ENCODE measurements around the gene SLC38A9.
"Not testable (repeated sequence)": the region's sequence is repeated elsewhere in the genome, so short reads cannot be mapped to it uniquely, and the experiment has no call there.

SLC38A9 gene

GRCh38 chr5:55608595-55609349, 103.4 kb downstream of the SLC38A9 start:
- no peak for DNase-seq

- DNase-seq = not testable (repeated sequence)
Observed at GRCh38 chr5:55607309-55607708, 104.8 kb downstream of the SLC38A9 start.

- no peak for DNase-seq
Observed at GRCh38 chr5:55604611-55605067, 107.5 kb downstream of the SLC38A9 start.

GRCh38 chr5:55603922-55604321, 108.2 kb downstream of the SLC38A9 start:
- no peak for DNase-seq

GRCh38 chr5:55601628-55602027, 110.5 kb downstream of the SLC38A9 start:
- DNase-seq = no peak

- DNase-seq = no peak
Observed at GRCh38 chr5:55601204-55601618, 110.9 kb downstream of the SLC38A9 start.

GRCh38 chr5:55600497-55601203, 111.5 kb downstream of the SLC38A9 start:
- no peak for DNase-seq

GRCh38 chr5:55600086-55600485, 112.0 kb downstream of the SLC38A9 start:
- DNase-seq = no peak

- DNase-seq = no peak
Observed at GRCh38 chr5:55599148-55600050, 112.7 kb downstream of the SLC38A9 start.

GRCh38 chr5:55597014-55597981, 114.8 kb downstream of the SLC38A9 start:
- DNase-seq = peak; percentile 24

- DNase-seq = no peak
Observed at GRCh38 chr5:55594671-55595070, 117.5 kb downstream of the SLC38A9 start.

GRCh38 chr5:55593115-55593472, 119.0 kb downstream of the SLC38A9 start:
- peak; percentile 64 for DNase-seq

- no peak for DNase-seq
Observed at GRCh38 chr5:55592388-55593114, 119.6 kb downstream of the SLC38A9 start.

- no peak for DNase-seq
Observed at GRCh38 chr5:55591686-55592085, 120.4 kb downstream of the SLC38A9 start.

- DNase-seq = no peak
Observed at GRCh38 chr5:55585206-55585610, 126.9 kb downstream of the SLC38A9 start.

- no peak for DNase-seq
Observed at GRCh38 chr5:55584398-55585205, 127.5 kb downstream of the SLC38A9 start.

- DNase-seq = no peak
Observed at GRCh38 chr5:55583578-55583977, 128.5 kb downstream of the SLC38A9 start.

GRCh38 chr5:55582256-55582655, 129.9 kb downstream of the SLC38A9 start:
- DNase-seq = no peak

GRCh38 chr5:55580042-55580441, 132.1 kb downstream of the SLC38A9 start:
- DNase-seq = no peak

- DNase-seq = no peak
Observed at GRCh38 chr5:55578771-55579170, 133.4 kb downstream of the SLC38A9 start.

Measured in DMS 273 treated with DMSO at 0.1 percent for 48 hours (cell line).